NCI-H345 (cell line): ENCODE results near the gene ARFGAP1.
"Not testable (repeated sequence)": the region's sequence is repeated elsewhere in the genome, so short reads cannot be mapped to it uniquely, and the experiment has no call there.

Experiments used
- DNase-seq: peaks from one replicate; lab custom pipeline; 2025; lab: John Stamatoyannopoulos, UW

ARFGAP1 gene

DNA sequence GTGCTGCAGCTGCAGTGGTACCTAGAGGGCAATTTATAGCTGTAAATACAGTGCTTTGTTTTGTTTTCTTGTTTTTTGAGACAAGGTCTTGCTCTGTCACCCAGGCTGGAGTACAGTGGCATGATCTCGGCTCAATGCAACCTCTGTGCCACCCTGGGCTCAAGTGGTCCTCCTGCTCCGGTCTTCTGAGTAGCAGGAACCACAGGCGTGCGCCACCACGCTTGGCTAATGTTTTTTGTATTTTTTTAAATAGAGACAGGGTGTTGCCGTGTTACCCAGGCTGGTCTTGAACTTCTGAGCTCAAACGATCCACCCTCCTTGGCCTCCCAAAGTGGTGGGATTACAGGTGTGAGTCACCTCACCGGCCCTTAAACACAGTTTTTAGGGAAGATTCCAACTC is 61.7 kb downstream of the ARFGAP1 start:
- DNase-seq, result no peak

GRCh38 chr20:63335060-63335459 is 62.4 kb downstream of the ARFGAP1 start:
- not testable (repeated sequence) for DNase-seq

- no peak for DNase-seq
Measured at GRCh38 chr20:63335711-63336110, 63.1 kb downstream of the ARFGAP1 start.

DNA sequence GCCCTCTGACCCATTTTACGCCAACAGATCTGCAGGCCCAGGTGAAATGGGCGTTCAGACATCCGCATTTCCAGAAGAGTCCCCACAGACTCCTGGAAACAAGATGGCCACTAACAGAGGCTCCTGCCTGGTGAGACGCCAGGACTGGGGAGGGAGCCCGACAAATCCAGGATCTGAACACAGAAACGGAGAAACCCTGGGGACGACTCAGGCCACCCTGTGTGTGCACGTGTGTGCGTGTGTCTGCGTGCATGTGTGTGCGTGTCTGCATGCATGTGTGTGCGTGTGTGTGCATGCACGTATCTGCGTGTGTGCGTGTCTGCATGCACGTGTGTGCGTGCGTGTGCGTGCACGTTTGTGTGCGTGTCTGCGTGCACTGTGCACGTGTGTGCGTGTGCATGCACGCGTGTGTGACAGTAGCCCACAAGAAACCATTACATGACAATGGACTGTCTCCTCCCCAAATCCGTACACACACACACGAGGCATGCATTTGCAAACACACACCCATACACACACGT is 63.7 kb downstream of the ARFGAP1 start:
- DNase-seq, result no peak

GRCh38 chr20:63337786-63338420 is 65.3 kb downstream of the ARFGAP1 start:
- DNase-seq, result no peak
